ENCODE results near the gene DENND1B.

GRCh38 chr1:197595304-197595904 is 179.9 kb downstream of the DENND1B start:
- TF ChIP-seq, protein P1, sequence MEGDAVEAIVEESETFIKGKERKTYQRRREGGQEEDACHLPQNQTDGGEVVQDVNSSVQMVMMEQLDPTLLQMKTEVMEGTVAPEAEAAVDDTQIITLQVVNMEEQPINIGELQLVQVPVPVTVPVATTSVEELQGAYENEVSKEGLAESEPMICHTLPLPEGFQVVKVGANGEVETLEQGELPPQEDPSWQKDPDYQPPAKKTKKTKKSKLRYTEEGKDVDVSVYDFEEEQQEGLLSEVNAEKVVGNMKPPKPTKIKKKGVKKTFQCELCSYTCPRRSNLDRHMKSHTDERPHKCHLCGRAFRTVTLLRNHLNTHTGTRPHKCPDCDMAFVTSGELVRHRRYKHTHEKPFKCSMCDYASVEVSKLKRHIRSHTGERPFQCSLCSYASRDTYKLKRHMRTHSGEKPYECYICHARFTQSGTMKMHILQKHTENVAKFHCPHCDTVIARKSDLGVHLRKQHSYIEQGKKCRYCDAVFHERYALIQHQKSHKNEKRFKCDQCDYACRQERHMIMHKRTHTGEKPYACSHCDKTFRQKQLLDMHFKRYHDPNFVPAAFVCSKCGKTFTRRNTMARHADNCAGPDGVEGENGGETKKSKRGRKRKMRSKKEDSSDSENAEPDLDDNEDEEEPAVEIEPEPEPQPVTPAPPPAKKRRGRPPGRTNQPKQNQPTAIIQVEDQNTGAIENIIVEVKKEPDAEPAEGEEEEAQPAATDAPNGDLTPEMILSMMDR (IDR thresholded peaks at IDR 0.05), result no peak
- no peak for TF ChIP-seq POLR2A (IDR thresholded peaks at IDR 0.05)

Measured in testis (tissue), 2 donors.